Transverse colon (tissue), 4 donors: ENCODE results near the gene XAGE2. TPM values are rescaled to one million over a fixed set of nuclear protein-coding genes. Genes with fewer than 3 reads are reported as not detected.

ENCODE experiments used
- DNase-seq: peaks from one replicate; pipeline ENCODE4 v3.0.0-alpha.2; 2019
- H3K27ac ChIP-seq, 4 donors: fragments of 200-600 bp; sonication (generic); 2 replicates each; pipeline ENCODE4 v1.5.1; 2016 to 2018; ENCODE audit warnings: inconsistent platforms in 4 of 4
- H3K27me3 ChIP-seq: fragments of 200-600 bp; sonication (generic); 2 replicates; pipeline ENCODE4 v1.5.1; 2017; ENCODE audit warnings: inconsistent platforms
- H3K36me3 ChIP-seq, 4 donors: fragments of 200-600 bp; sonication (generic); 2 replicates each; pipeline ENCODE4 v1.5.1; 2017 to 2019; ENCODE audit warnings: inconsistent platforms in 4 of 4
- H3K4me1 ChIP-seq, 4 donors: fragments of 200-600 bp; sonication (generic); 2 replicates each; pipeline ENCODE4 v1.5.1; 2017 to 2020; ENCODE audit warnings: inconsistent platforms in 4 of 4
- H3K4me3 ChIP-seq, 4 donors: fragments of 200-600 bp; sonication (generic); 1 replicate in 1 of 4; 2 replicates in 3 of 4; pipeline versions ENCODE4 v1.5.1 to v1.6.1; 2017 to 2019; ENCODE audit warnings: inconsistent platforms in 4 of 4
- H3K9me3 ChIP-seq, 2 donors: fragments of 200-600 bp; sonication (generic); 2 replicates each; pipeline ENCODE4 v1.5.1; 2017 to 2019; ENCODE audit warnings: inconsistent platforms in 2 of 2
- CTCF ChIP-seq, 5 experiments: fragments of 200-600 bp in 3 of 5; fragments of 450-650 bp in 2 of 5; sonication (generic) in 3 of 5; IDR thresholded peaks; 1 replicate in 2 of 5; 2 replicates in 3 of 5; pipeline ENCODE4 v1.5.1; 2016 to 2017; ENCODE audit warnings: antibody characterized with exemption in 5 of 5, inconsistent platforms in 3 of 5, mild to moderate bottlenecking in 2 of 5, moderate library complexity in 1 of 5
- EP300 ChIP-seq: sonication (generic); formaldehyde crosslinking; IDR thresholded peaks from one replicate; pipeline ENCODE4 v1.6.1; 2017; ENCODE audit warnings: antibody characterized with exemption, low read depth
- POLR2A ChIP-seq: fragments of 450-650 bp; IDR thresholded peaks from one replicate; pipeline ENCODE4 v1.6.1; 2016; ENCODE audit warnings: antibody characterized with exemption, mild to moderate bottlenecking, moderate library complexity
- POLR2AphosphoS5 ChIP-seq, 3 donors: sonication (generic); formaldehyde crosslinking; IDR thresholded peaks; one replicate each; pipeline ENCODE4 v1.6.1; 2016; ENCODE audit warnings: antibody characterized with exemption in 3 of 3
- WGBS, 2 donors: methylation state at CpG; one replicate each; pipeline ENCODE4 v1.1.5; 2018; ENCODE audit warnings: low coverage in 1 of 2; 5-methylcytosine and 5-hydroxymethylcytosine counted together
- in situ Hi-C, 4 donors: fragments of 200-750 bp; cut with MboI; loops; one replicate each; pipeline versions ENCODE4 v1.15.0 to v1.15.1; 2017; ENCODE audit warnings: low sequenced_read_pairs in 3 of 4, low pct_ligation_motif_present in 1 of 4, low pct_unique_long_range_greater_than_20kb in 1 of 4
- intact Hi-C: fragments of 100-400 bp; cut with DNase I; formaldehyde crosslinking; loops from one replicate; pipeline ENCODE4 v1.15.1; 2023; ENCODE audit warnings: low total_unique reads
- total RNA-seq, 4 donors: library from RNA; depleted of rRNA; stranded (reverse); fragments of >200 nt; gene quantifications; one replicate each; pipeline ENCODE4 v1.1.0, GENCODE V29; 2016

The XAGE2 gene
- total RNA-seq, 4 donors from 2014 or later, result not detected

- H3K4me3 ChIP-seq, result no peak overlapping the region
- no peaks in the 10 kb centered on the region for H3K9me3 ChIP-seq
- 20% methylated on average over 8 of the region's 8 CpGs; no CpG with 5 or more reads in 1 of the 2 donors for WGBS, 2 donors
- in situ Hi-C loops (no loop called here), intact Hi-C loops (no loop called here)
- H3K4me1 ChIP-seq, result no peaks in the 10 kb centered on the region
- no peak overlapping the region for H3K27ac ChIP-seq
- DNase-seq, result peak; percentile 21
- no peaks in the 10 kb centered on the region for H3K27me3 ChIP-seq
- no peaks in the 10 kb centered on the region for H3K36me3 ChIP-seq
- no peak for TF ChIP-seq CTCF (IDR thresholded peaks at IDR 0.05)
- no peak for TF ChIP-seq POLR2AphosphoS5 (IDR thresholded peaks at IDR 0.05)
- no peak for TF ChIP-seq EP300
- no peak for TF ChIP-seq POLR2A
Observed at GRCh38 chrX:52363247-52363883, 5.5 kb upstream of the XAGE2 start.

- WGBS, 2 donors, result 48 to 60% methylated on average over 1 to 2 of the region's 2 CpGs
- no peak overlapping the region for H3K4me3 ChIP-seq
- DNase-seq, result no peak
- in situ Hi-C loops (no loop called here), intact Hi-C loops (no loop called here)
- no peaks in the 10 kb centered on the region for H3K27me3 ChIP-seq
- H3K9me3 ChIP-seq, result no peaks in the 10 kb centered on the region
- no peaks in the 10 kb centered on the region for H3K4me1 ChIP-seq
- TF ChIP-seq CTCF (IDR thresholded peaks at IDR 0.05) (no peak), POLR2AphosphoS5 (IDR thresholded peaks at IDR 0.05) (no peak), EP300 (no peak), POLR2A (no peak)
- H3K27ac ChIP-seq, result no peak overlapping the region
- no peaks in the 10 kb centered on the region for H3K36me3 ChIP-seq
Observed at GRCh38 chrX:52378870-52379269, 10.0 kb downstream of the XAGE2 start.

- 86% methylated on average over 7 of the region's 7 CpGs; no CpG with 5 or more reads in 1 of the 2 donors for WGBS, 2 donors
- in situ Hi-C loops, result no loop called here
Observed at GRCh38 chrX:52380993-52381392, 12.2 kb downstream of the XAGE2 start.

More at GRCh38 chrX:52380993-52381392, 12.2 kb downstream of the XAGE2 start:
- Histone ChIP-seq H3K27me3 (no peaks in the 10 kb centered on the region), H3K36me3 (no peaks in the 10 kb centered on the region), H3K9me3 (no peaks in the 10 kb centered on the region), H3K4me1 (no peaks in the 10 kb centered on the region), H3K4me3 (no peak overlapping the region), H3K27ac (no peak overlapping the region)
- DNase-seq, result no peak
- intact Hi-C loops, result no loop called here
- TF ChIP-seq EP300 (no peak), CTCF (IDR thresholded peaks at IDR 0.05) (no peak), POLR2A (no peak), POLR2AphosphoS5 (IDR thresholded peaks at IDR 0.05) (no peak)
